HepG2 (cell line): ENCODE data around the gene MRPL48. TPM values are rescaled to one million over a fixed set of nuclear protein-coding genes. Genes with fewer than 3 reads are reported as not detected.

Source experiments
- ATAC-seq: fragments of 200-7000 bp; cut with Tn5 transposase; 3 replicates; pipeline ENCODE4 v1.9.1; 2020; ENCODE audit warnings: mild to moderate bottlenecking, moderate library complexity
- Bru-seq: library from RNA; stranded (reverse); fragments of 400-500 nt; gene quantifications from one replicate; lab custom pipeline; 2021; lab: Mats Ljungman, UMichigan
- BruChase-seq, 2 experiments: library from RNA; stranded (reverse); fragments of 400-500 nt; gene quantifications; one replicate each; lab custom pipeline; 2021; lab: Mats Ljungman, UMichigan
- BruUV-seq: library from RNA; stranded (reverse); fragments of 400-500 nt; replicated peaks from 2 replicates; lab custom pipeline; 2021; lab: Mats Ljungman, UMichigan
- CTCF ChIA-PET: fragments of 300-600 bp; formaldehyde crosslinking; extraction: SDS; loops from one replicate; lab custom pipeline; 2021; ENCODE audit warnings: low total read pairs, inconsistent platforms, low intra/inter-chr PET ratio; lab: Yijun Ruan, JAX
- POLR2A ChIA-PET: fragments of 350-600 bp; sonication (Branson Sonifier 250); formaldehyde crosslinking; loops from one replicate; lab custom pipeline; 2020; ENCODE audit warnings: antibody characterized with exemption, inconsistent platforms; lab: Yijun Ruan, JAX
- DNase-seq: peaks from one replicate; pipeline ENCODE4 v3.0.0-alpha.2; 2015; ENCODE audit warnings: low spot score
- FAIRE-seq: peaks from 3 replicates; lab custom pipeline; 2011; peaks lifted over from hg19 to GRCh38; lab: Jason Lieb, UNC
- H2AFZ ChIP-seq: one replicate; pipeline ENCODE4 v1.6.1; 2011; ENCODE audit warnings: low read length, inconsistent platforms
- H3K27ac ChIP-seq: fragments of 300-600 bp; 3 replicates; pipeline ENCODE4 v1.8.0; 2011; ENCODE audit warnings: mixed run types, mild to moderate bottlenecking, mixed read lengths, low read length, inconsistent platforms; ENCODE audit not compliant: insufficient read depth; ENCODE audit errors: extremely low read length
- H3K27me3 ChIP-seq, 2 experiments: fragments of 200-600 bp in 1 of 2; 2 replicates in 1 of 2; 3 replicates in 1 of 2; pipeline versions ENCODE4 v1.6.0 to v1.8.0; 2011; ENCODE audit warnings: low read length in 2 of 2, mild to moderate bottlenecking in 2 of 2, moderate library complexity in 2 of 2, inconsistent platforms in 1 of 2; ENCODE audit not compliant: insufficient read depth in 2 of 2, control insufficient read depth in 1 of 2
- H3K36me3 ChIP-seq, 2 experiments: fragments of 200-600 bp in 1 of 2; replicated peaks in 1 of 2; 2 replicates in 1 of 2; 3 replicates in 1 of 2; pipeline versions ENCODE4 v1.5.1 to v1.8.0; 2011; ENCODE audit warnings: low read length in 2 of 2, inconsistent platforms in 1 of 2; ENCODE audit not compliant: insufficient read depth in 2 of 2, control insufficient read depth in 1 of 2
- H3K4me1 ChIP-seq: 2 replicates; pipeline ENCODE4 v1.5.1; 2012; ENCODE audit warnings: low read length, inconsistent platforms; ENCODE audit not compliant: insufficient read depth
- H3K4me2 ChIP-seq: 2 replicates; pipeline ENCODE4 v1.6.0; 2011; ENCODE audit warnings: low read depth, low read length, inconsistent platforms
- H3K4me3 ChIP-seq, 3 experiments: fragments of 200-600 bp in 1 of 3; sonication (generic), shearing (Covaris generic) in 1 of 3; replicated peaks in 1 of 3; 2 replicates each; pipeline ENCODE4 v1.5.1; 2011 to 2016; ENCODE audit warnings: low read length in 3 of 3, inconsistent platforms in 2 of 3, low read depth in 2 of 3, mild to moderate bottlenecking in 2 of 3, control low read depth in 1 of 3, mixed read lengths in 1 of 3; ENCODE audit not compliant: insufficient read depth in 1 of 3
- H3K79me2 ChIP-seq: one replicate; pipeline ENCODE4 v1.6.1; 2011; ENCODE audit warnings: low read length, inconsistent platforms; ENCODE audit not compliant: insufficient read depth
- H3K9ac ChIP-seq: 2 replicates; pipeline ENCODE4 v1.6.0; 2011; ENCODE audit warnings: mild to moderate bottlenecking, low read depth, low read length, inconsistent platforms; ENCODE audit not compliant: insufficient read depth
- H3K9me3 ChIP-seq: 2 replicates; pipeline ENCODE4 v1.5.1; 2012; ENCODE audit warnings: mild to moderate bottlenecking, low read length
- H4K20me1 ChIP-seq: 2 replicates; pipeline ENCODE4 v1.6.0; 2011; ENCODE audit warnings: inconsistent platforms, mild to moderate bottlenecking, low read length, moderate library complexity; ENCODE audit not compliant: insufficient read depth
- CHCHD3 ChIP-seq: sonication (generic); formaldehyde crosslinking; IDR thresholded peaks from 2 replicates; pipeline ENCODE4 v1.8.0; 2022; ENCODE audit warnings: mild to moderate bottlenecking, missing genetic modification reagents, moderate library complexity
- DPF2 ChIP-seq: sonication (generic); formaldehyde crosslinking; IDR thresholded peaks from 2 replicates; pipeline ENCODE4 v1.4.0; 2020; ENCODE audit warnings: mild to moderate bottlenecking, low read depth, missing genetic modification reagents, borderline replicate concordance
- ERF ChIP-seq: IDR thresholded peaks from 2 replicates; pipeline ENCODE4 v1.6.1; 2018; ENCODE audit warnings: missing biosample characterization, missing genetic modification reagents
- SP1 ChIP-seq, 2 experiments: fragments of 450-650 bp in 1 of 2; sonication (generic) in 1 of 2; formaldehyde crosslinking in 1 of 2; IDR thresholded peaks; 2 replicates each; pipeline versions ENCODE4 v1.4.0 to v1.6.1; 2016 to 2020; ENCODE audit warnings: missing genetic modification reagents in 1 of 2
- SP140L ChIP-seq: sonication (generic); formaldehyde crosslinking; IDR thresholded peaks from 2 replicates; pipeline ENCODE4 v1.4.0; 2020; ENCODE audit warnings: missing genetic modification reagents, borderline replicate concordance
- ZFP90 ChIP-seq: sonication (generic); formaldehyde crosslinking; IDR thresholded peaks from 2 replicates; pipeline ENCODE4 v1.8.0; 2022; ENCODE audit warnings: missing genetic modification reagents, mild to moderate bottlenecking, inconsistent platforms, borderline replicate concordance
- WGBS: methylation state at CpG from one replicate; pipeline ENCODE4 v1.1.6; 2017; ENCODE audit warnings: low lambda C conversion rate; 5-methylcytosine and 5-hydroxymethylcytosine counted together
- in situ Hi-C: cut with HindIII; loops from 2 replicates; pipeline ENCODE4 v1.10.0; 2017; ENCODE audit warnings: low pct_unique_long_range_greater_than_20kb; ENCODE audit not compliant: extremely low pct_ligation_motif_present
- intact Hi-C: fragments of 100-400 bp; cut with micrococcal nuclease; formaldehyde crosslinking; loops from one replicate; pipeline ENCODE4 v1.10.0; 2022; ENCODE audit not compliant: unreplicated experiment
- long read RNA-seq, 2 experiments: library from RNA in 1 of 2; library from polyadenylated mRNA in 1 of 2; stranded (forward) in 1 of 2; unstranded in 1 of 2; transcript quantifications; one replicate each; pipeline ENCODE4 v2.0.0, GENCODE V29; 2019 to 2022
- polyA minus RNA-seq, 3 experiments: library from RNA; depleted of rRNA, polyadenylated mRNA; stranded (reverse); fragments of >200 nt; gene quantifications; 2 replicates each; pipeline ENCODE4 v1.2.3, GENCODE V29; 2011; ENCODE audit warnings: low replicate concordance in 1 of 3
- polyA plus RNA-seq, 8 experiments: library from polyadenylated mRNA; depleted of rRNA in 3 of 8; stranded (reverse) in 7 of 8; unstranded in 1 of 8; fragments of >200 nt; fragmentation: Illumina TruSeq in 4 of 8; extraction: Trizol in 4 of 8; gene quantifications; 2 replicates each; pipeline versions ENCODE4 v1.2.1 to v1.2.3, GENCODE V29; 2011 to 2016; ENCODE audit warnings: low read depth in 4 of 8, missing spikeins in 1 of 8, mixed read lengths in 1 of 8; ENCODE audit not compliant: insufficient read depth in 1 of 8
- total RNA-seq, 5 experiments: library from RNA; depleted of rRNA; stranded (reverse); fragments of >200 nt; fragmentation: Illumina TruSeq; extraction: Trizol; gene quantifications; 2 replicates each; pipeline ENCODE4 v1.2.3, GENCODE V29; 2016; ENCODE audit warnings: low read depth in 1 of 5
- TF ChIP-seq, protein P1 (sequence below): IDR thresholded peaks from 2 replicates; pipeline ENCODE4 v1.6.1; 2016; ENCODE audit warnings: low read depth, missing genetic modification reagents, missing compliant biosample characterization
- TF ChIP-seq, protein P2 (sequence below): sonication (generic); formaldehyde crosslinking; IDR thresholded peaks from 2 replicates; pipeline ENCODE4 v1.4.0; 2020; ENCODE audit warnings: mild to moderate bottlenecking, missing genetic modification reagents

The MRPL48 gene
- total RNA-seq (2016; rRNA removed; fragmentation: Illumina TruSeq; extraction: Trizol) (67.9 and 97.3 TPM in 2 replicates), polyA plus RNA-seq (2011; rRNA removed) (50.2 and 61.2 TPM in 2 replicates), polyA minus RNA-seq (2011; rRNA and poly(A)+ RNA removed; ENCODE audit: low replicate concordance) (13.4 and 41.4 TPM in 2 replicates), Bru-seq, nascent RNA (percentile 58 among the genes with signal in this experiment), BruChase-seq, experiment 1, labeled RNA remaining after a 6-hour chase (percentile 62 among the genes with signal in this experiment), BruChase-seq, experiment 2, labeled RNA remaining after a 2-hour chase (percentile 59 among the genes with signal in this experiment)
- total RNA-seq (2016; cell fraction: cytosol; rRNA removed; fragmentation: Illumina TruSeq; extraction: Trizol; ENCODE audit: low read depth): 27.8 TPM in 2 replicates
- total RNA-seq (2016; cell fraction: insoluble cytoplasmic fraction; rRNA removed; fragmentation: Illumina TruSeq; extraction: Trizol): 65.9 and 101 TPM in 2 replicates
- total RNA-seq (2016; cell fraction: membrane; rRNA removed; fragmentation: Illumina TruSeq; extraction: Trizol): 51.7 and 53.0 TPM in 2 replicates
- 21.9 and 28.3 TPM in 2 replicates for total RNA-seq (2016; cell fraction: nucleus; rRNA removed; fragmentation: Illumina TruSeq; extraction: Trizol)
- polyA plus RNA-seq (2011; cell fraction: cytosol; rRNA removed): 27.7 and 30.4 TPM in 2 replicates
- 9.2 and 10.1 TPM in 2 replicates for polyA plus RNA-seq (2011; cell fraction: nucleus; rRNA removed)
- 40.6 and 45.7 TPM in 2 replicates for polyA plus RNA-seq (2012)
- 34.1 and 42.7 TPM in 2 replicates for polyA plus RNA-seq (2016; cell fraction: cytosol; fragmentation: Illumina TruSeq; extraction: Trizol; ENCODE audit: low read depth)
- 102 and 104 TPM in 2 replicates for polyA plus RNA-seq (2016; cell fraction: insoluble cytoplasmic fraction; fragmentation: Illumina TruSeq; extraction: Trizol; ENCODE audit: low read depth)
- 46.1 and 46.9 TPM in 2 replicates for polyA plus RNA-seq (2016; cell fraction: membrane; fragmentation: Illumina TruSeq; extraction: Trizol; ENCODE audit: low read depth)
- polyA plus RNA-seq (2016; cell fraction: nucleus; fragmentation: Illumina TruSeq; extraction: Trizol; ENCODE audit: insufficient read depth, low read depth): 34.7 and 41.9 TPM in 2 replicates
- polyA minus RNA-seq (2011; cell fraction: cytosol; rRNA and poly(A)+ RNA removed): 11.1 and 12.9 TPM in 2 replicates
- polyA minus RNA-seq (2011; cell fraction: nucleus; rRNA and poly(A)+ RNA removed): 15.0 and 16.6 TPM in 2 replicates
- long read RNA-seq, experiment 1, transcript MRPL48-201 (8 exons, 1,536 nt): major isoform, 33 of 47 reads
- long read RNA-seq, experiment 1, partial matches to known transcripts: 1 of 47 reads
- long read RNA-seq, experiment 1, other reads (novel, unspliced or antisense): 7 of 47 reads
- long read RNA-seq, experiment 2, transcript MRPL48-201 (8 exons, 1,536 nt): major isoform, 66 of 94 reads
- long read RNA-seq, experiment 2, partial matches to known transcripts: 7 of 94 reads
- long read RNA-seq, experiment 2, other reads (novel, unspliced or antisense): 18 of 94 reads

DNA sequence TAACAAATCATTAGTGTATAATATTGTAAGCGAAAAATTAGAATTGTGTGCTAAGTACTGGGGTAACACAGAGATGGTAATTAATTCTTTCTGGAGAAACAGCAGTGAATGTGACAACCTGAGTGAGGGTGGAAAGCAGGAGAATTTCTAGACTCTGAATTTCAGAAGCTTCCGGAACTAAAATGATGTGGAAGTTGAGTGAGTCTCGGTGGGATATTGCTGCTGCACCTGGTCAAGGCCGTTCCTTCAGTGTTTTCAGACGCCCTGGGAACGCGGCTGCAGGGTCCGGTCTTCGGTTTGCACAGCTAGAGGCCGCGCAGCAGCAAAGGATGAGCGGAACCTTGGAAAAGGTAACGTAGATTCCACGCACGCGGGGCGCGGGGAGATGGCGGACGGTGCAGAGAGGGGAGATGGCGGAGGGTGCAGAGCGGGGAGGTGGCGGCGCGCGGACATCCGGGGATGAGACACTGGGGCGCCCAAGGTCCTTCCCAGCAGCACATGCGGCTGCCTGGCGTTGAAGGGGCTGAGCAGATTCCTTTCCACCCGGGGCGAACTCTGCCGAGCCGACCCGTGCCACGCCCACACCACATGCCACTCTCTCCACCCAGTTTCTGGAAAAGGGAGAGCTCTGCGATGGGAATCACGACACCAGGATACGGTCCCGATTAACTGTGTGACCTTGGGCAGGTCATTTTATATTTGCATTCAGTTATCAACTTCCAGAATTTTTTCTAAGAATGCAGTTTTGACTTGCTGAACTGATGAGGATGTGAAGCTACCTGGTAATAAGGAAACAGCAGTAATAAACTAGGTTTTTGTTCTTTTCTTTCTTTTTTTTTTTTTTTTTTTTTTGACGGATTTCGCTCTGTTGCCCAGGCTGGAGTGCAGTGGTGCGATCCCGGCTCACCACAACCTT, at the start of gene MRPL48:
MRPL48 (plus strand) TSS at position 232 of the 916 bp plus-strand sequence; CDS start at position 330, 98 bp downstream.
- intact Hi-C loops: loop anchor here (2.0 kb wide), 1 partner anchor 89 kb away; the partner anchor contains the start of genes COA4 and PAAF1
- peak; percentile 42; the same call in 1 of the 2 replicates for TF ChIP-seq ZFP90 (CRISPR knock-in tag)
- TF ChIP-seq DPF2 (CRISPR knock-in tag): 0 out of 2 replicates have a peak, but pooled peaks have one; percentile 37
- TF ChIP-seq ERF (CRISPR knock-in tag): no peak
- no peak for TF ChIP-seq SP140L (CRISPR knock-in tag)
- 0 out of 2 replicates have a peak, but pooled peaks have one; percentile 46 for TF ChIP-seq CHCHD3 (CRISPR knock-in tag)
- no peak for TF ChIP-seq SP1 (IDR thresholded peaks at IDR 0.05)
- TF ChIP-seq SP1 (CRISPR knock-in tag; IDR thresholded peaks at IDR 0.05): peak; percentile 64
- TF ChIP-seq, protein P1, sequence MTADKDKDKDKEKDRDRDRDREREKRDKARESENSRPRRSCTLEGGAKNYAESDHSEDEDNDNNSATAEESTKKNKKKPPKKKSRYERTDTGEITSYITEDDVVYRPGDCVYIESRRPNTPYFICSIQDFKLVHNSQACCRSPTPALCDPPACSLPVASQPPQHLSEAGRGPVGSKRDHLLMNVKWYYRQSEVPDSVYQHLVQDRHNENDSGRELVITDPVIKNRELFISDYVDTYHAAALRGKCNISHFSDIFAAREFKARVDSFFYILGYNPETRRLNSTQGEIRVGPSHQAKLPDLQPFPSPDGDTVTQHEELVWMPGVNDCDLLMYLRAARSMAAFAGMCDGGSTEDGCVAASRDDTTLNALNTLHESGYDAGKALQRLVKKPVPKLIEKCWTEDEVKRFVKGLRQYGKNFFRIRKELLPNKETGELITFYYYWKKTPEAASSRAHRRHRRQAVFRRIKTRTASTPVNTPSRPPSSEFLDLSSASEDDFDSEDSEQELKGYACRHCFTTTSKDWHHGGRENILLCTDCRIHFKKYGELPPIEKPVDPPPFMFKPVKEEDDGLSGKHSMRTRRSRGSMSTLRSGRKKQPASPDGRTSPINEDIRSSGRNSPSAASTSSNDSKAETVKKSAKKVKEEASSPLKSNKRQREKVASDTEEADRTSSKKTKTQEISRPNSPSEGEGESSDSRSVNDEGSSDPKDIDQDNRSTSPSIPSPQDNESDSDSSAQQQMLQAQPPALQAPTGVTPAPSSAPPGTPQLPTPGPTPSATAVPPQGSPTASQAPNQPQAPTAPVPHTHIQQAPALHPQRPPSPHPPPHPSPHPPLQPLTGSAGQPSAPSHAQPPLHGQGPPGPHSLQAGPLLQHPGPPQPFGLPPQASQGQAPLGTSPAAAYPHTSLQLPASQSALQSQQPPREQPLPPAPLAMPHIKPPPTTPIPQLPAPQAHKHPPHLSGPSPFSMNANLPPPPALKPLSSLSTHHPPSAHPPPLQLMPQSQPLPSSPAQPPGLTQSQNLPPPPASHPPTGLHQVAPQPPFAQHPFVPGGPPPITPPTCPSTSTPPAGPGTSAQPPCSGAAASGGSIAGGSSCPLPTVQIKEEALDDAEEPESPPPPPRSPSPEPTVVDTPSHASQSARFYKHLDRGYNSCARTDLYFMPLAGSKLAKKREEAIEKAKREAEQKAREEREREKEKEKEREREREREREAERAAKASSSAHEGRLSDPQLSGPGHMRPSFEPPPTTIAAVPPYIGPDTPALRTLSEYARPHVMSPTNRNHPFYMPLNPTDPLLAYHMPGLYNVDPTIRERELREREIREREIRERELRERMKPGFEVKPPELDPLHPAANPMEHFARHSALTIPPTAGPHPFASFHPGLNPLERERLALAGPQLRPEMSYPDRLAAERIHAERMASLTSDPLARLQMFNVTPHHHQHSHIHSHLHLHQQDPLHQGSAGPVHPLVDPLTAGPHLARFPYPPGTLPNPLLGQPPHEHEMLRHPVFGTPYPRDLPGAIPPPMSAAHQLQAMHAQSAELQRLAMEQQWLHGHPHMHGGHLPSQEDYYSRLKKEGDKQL: no peak; the same call in 1 of the 2 replicates
- TF ChIP-seq, protein P2, sequence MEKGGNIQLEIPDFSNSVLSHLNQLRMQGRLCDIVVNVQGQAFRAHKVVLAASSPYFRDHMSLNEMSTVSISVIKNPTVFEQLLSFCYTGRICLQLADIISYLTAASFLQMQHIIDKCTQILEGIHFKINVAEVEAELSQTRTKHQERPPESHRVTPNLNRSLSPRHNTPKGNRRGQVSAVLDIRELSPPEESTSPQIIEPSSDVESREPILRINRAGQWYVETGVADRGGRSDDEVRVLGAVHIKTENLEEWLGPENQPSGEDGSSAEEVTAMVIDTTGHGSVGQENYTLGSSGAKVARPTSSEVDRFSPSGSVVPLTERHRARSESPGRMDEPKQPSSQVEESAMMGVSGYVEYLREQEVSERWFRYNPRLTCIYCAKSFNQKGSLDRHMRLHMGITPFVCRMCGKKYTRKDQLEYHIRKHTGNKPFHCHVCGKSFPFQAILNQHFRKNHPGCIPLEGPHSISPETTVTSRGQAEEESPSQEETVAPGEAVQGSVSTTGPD (CRISPR knock-in tag): no peak; the same call in 1 of the 2 replicates

More for the DNA sequence above, at the start of gene MRPL48:
- peaks cover 59% of the 10 kb centered on the region for H3K4me1 ChIP-seq
- peak; percentile 97 for ATAC-seq
- 0 out of 5 replicates have a peak, but pooled peaks cover 0 to 5% of the 10 kb centered on the region in 2 experiments for H3K36me3 ChIP-seq
- ChIA-PET CTCF (no interaction called here), POLR2A (interaction anchor here (0.6 to 2.1 kb wide), 12 partner anchors 9 to 412 kb away, joined by 3 to 68 read pairs (median 8); partner anchors contain the start of gene RAB6A)
- no peaks in the 10 kb centered on the region for H3K9me3 ChIP-seq
- in situ Hi-C loops: no loop called here
- peak; percentile 82 for DNase-seq
- FAIRE-seq: no peak
- H3K9ac ChIP-seq: peak within 1 kb of the TSS; percentile 97
- H3K27ac ChIP-seq: peak within 1 kb of the TSS; percentile 99
- peak within 1 kb of the TSS; percentile 46 for H2AFZ ChIP-seq
- peak within 1 kb of the TSS; percentile 74 to 96 (median 85) for H3K4me3 ChIP-seq
- no peaks in the 10 kb centered on the region for H4K20me1 ChIP-seq
- TSS peak; percentile 90 for BruUV-seq
- WGBS: 10% methylated on average over 32 of the region's 44 CpGs
- H3K27me3 ChIP-seq: no peaks in the 10 kb centered on the region
- peak within 1 kb of the TSS; percentile 94 for H3K4me2 ChIP-seq
- H3K79me2 ChIP-seq: peaks cover 21% of the 10 kb centered on the region
